HG02798 (cell line): ENCODE results near the gene ST6GALNAC4.

Experiments used
- ATAC-seq: cut with Tn5 transposase; IDR thresholded peaks from one replicate; pipeline ENCODE4 v1.9.1; 2021; ENCODE audit warnings: mild to moderate bottlenecking; ENCODE audit not compliant: unreplicated experiment, poor library complexity

ST6GALNAC4 gene

DNA sequence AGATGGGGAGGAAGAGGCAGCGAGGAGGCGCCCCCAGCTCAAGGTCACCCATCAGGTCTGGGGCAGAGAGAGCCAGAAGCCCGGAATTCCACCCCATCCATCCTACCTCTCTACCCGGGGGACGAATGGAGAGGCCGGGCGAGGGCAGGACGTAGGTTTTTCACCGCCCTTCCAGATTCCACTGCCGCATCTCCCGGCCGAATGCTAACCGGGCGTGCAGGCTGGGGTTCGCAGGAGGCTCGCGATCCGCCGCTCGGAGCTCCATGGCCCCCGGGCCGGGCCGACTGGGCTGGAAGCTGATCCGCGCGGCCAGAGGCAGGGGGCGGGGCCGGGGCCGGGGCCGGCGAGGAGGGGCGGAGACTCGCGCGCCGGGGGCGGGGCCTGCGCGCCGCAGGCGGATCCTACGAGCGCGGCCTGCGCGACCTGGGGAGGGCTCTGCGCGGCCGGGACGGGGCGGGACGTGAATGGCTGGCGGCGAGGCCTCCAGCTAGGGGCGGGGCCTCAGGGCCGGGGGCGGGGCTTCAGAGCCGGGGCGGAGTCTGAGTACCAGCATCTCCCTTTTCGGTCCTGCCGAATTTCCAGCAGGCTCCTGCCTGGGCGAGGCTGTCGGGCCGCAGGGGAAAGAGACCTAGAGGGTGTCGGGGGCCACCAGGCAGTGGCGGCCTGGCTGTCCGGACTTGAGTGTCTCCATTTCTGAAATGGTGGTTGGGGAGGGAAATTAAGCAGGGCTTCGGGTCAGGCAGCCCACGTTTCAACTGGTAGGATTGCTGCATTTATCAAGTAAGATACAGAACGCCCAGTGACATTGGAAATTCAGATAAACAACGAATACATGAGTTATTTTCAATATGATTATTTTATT, at the start of gene ST6GALNAC4:
Gene ST6GALNAC4, minus strand, starts transcription at position 322 of the 862 bp plus-strand sequence. CDS start 622 bp downstream, outside the sequence.
- ATAC-seq = peak; percentile 89

GRCh38 chr9:127965953-127966352, 49.1 kb upstream of the ST6GALNAC4 start:
- no peak for ATAC-seq

DNA sequence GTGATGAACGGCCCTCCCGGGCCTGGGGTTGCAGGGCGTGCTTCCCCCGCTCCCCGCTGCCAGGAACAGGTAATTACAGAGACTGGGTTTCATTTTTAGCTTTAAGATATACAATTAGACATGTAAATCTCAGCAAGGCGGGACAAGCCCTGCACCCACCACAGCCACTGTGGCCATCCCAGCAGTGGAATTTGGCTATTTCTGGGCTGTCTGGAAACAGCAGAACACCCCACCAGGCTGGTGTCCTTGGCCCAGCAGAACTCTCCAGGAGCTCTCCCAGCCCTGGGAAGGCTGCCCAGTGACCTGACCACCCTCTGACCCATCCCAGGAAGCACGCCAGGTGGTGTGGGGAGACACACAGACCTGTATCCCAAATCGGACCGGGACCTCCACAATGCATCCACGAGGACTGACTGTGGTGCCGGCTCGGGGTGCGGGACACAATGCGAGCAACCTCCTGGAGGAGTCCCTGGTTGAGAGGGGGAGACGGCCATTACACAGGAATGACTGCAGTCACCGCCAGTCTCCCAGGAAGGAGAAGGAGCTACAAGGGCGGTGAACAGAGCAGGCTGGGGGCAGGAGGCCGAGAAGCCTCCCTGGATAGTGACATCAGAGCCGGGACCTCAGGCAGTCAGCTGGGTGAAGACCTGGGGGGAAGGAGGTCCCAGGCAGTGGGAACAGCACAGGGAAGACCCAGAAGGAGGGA, 46.7 kb upstream of the ST6GALNAC4 start:
- no peak for ATAC-seq

DNA sequence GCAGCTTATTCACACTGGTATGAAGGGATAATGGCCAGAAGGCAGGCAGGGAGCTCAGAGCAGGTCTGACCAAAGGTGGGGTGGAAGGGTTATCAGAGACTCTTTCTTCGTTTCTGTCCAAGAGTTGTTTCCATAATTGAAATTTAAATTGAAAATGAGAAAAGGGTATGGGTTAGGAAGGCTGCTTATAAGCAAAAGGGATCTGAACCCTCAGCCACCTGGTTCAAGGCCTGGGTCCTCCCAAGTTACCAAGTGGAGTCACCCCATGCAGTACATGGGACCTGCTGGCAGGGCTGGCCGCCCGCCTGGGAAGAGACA, 46.2 kb upstream of the ST6GALNAC4 start:
- no peak for ATAC-seq

DNA sequence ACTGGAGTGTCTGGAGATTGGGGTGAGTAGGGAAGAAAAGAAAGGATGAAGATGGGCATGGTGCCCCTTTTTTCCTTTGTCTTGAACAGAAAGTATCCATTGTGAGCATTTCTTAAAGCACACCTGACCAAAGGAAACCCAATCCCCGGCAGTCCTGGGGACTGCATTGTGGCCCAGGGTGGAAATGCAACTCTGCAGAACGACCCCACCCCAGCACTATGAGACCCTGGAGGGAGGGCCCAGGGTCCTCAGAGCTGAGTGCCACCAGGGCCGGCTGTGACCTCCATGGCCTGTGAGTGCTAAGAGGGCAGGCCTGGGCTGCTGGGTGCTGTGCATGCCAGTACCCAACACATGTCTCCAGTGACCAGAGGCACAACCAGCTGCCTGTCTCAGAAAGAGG, 45.4 kb upstream of the ST6GALNAC4 start:
- no peak for ATAC-seq

DNA sequence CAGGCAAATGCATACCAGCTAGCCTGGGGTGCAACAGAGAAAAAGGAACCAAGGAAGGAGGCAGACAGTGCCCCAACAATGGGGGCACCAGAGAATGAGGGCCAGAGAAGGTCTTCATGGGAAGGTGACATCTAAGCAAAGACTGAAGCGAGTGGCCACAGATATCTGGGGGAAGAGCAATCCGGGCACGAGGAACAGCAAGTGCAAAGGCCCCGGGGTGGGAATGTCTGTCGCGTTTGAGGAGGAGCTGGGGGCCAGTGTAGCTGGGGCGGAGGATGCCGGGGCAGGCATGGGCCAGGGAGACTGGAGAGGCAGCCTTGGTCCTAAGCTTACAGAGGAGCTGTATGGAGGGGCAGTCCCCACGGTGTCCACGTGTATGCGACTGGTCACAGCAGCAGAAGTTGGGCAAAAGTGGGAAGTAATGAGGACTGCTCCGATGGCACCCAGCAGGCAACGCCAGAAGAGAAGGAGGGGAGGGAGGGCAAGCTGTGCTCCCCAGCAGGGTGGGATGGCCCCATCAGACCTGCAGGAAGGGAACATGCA, 44.8 kb upstream of the ST6GALNAC4 start:
- ATAC-seq = no peak

GRCh38 chr9:127961155-127961490, 44.3 kb upstream of the ST6GALNAC4 start:
- no peak for ATAC-seq

GRCh38 chr9:127960410-127961154, 43.7 kb upstream of the ST6GALNAC4 start:
- no peak for ATAC-seq

GRCh38 chr9:127959841-127960409, 43.1 kb upstream of the ST6GALNAC4 start:
- no peak for ATAC-seq

DNA sequence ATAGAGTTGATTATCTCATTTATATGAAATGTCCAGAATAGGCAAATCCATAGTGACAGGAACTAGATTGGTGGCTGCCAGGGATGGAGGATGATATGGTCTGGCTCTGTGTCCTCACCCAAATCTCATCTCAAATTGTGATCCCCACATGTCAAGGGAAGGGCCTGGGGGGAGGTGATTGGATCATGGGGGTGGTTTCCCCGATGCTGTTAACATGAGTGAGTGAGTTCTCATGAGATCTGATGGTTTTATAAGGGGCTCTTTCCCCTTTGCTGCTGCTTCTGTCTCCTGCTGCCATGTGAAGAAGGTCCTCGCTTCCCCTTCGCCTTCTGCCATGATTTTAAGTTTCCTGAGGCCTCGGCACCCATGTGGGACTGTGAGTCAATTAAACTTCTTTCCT, 42.6 kb upstream of the ST6GALNAC4 start:
- no peak for ATAC-seq

GRCh38 chr9:127958728-127959127, 41.9 kb upstream of the ST6GALNAC4 start:
- no peak for ATAC-seq

DNA sequence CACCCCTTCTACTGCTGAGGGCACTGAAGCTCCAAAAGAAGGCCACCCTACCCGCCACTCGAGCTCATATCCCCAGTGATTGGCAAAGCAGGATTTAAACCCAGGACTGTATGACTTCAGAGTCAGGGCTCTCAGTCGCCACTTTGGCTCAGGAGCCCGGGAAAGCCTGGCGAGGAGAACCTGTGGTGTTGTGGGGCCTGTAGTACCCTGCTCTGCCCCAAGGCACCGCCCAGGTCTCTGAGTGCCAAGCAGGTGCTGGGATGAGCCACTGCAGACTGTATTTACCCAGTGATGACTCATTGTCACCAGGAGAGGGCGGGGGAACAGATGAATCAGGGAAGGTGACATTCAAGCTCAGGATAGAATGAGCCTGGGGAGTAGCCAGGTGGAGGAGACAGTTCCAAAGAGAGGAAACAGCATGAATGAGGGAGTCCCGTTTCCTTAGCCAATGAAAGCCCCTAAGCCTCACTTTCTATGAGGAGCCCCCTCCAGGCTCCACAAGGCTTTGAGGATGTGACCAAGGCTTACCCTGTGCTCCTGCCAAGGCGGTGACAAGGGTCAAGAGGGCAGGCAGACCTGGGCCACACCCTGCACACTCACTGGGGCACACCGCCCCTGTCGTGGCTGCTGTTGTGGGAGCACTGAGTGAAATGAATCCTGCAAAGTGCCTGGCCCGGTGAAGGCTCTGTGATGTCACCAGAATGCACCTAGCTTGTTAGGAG, 38.6 kb upstream of the ST6GALNAC4 start:
- peak; percentile 66 for ATAC-seq

DNA sequence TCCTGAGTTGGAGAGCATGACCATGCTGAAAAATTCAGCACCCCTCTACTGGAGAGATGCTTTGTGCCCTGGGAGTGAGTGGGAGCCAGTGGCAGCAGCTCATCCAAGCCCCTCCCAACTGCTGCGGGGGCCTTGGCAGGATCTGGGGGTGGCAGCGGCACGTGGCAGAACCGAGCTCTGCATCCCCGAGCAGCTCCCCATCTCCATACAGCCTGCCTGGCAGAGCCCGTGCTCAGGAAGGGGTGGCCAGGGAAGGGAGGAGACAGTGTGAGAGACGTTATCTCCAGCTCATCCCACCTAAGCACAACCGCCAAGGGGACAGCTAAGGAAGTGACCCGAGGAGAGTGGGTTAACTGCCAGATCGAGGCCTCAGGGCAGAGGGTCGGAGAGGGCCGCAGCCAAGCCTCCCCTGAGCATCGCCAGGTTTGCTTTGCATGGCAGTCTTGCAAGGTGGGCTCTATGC, 38.0 kb upstream of the ST6GALNAC4 start:
- no peak for ATAC-seq

- no peak for ATAC-seq
Observed at GRCh38 chr9:127953768-127954505, 37.1 kb upstream of the ST6GALNAC4 start.

DNA sequence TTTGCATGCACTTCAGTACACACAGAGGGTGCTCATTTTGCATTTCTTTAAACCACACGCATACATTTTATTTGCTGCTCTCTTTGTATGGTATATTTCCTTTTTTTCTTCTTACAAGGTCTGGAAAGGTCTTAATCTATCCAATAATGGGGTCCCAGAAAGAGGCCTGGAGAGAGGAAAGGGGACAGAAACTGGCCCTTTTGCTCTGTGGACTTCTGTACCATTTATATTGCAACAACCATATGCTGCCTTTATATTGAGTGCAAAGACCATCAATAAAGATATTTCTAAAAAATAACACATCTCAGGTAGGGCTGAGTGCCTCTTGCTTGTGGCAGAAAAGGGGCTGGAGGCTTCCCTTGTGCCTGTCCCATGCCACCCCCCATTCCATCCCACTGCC, 36.3 kb upstream of the ST6GALNAC4 start:
- ATAC-seq = no peak

DNA sequence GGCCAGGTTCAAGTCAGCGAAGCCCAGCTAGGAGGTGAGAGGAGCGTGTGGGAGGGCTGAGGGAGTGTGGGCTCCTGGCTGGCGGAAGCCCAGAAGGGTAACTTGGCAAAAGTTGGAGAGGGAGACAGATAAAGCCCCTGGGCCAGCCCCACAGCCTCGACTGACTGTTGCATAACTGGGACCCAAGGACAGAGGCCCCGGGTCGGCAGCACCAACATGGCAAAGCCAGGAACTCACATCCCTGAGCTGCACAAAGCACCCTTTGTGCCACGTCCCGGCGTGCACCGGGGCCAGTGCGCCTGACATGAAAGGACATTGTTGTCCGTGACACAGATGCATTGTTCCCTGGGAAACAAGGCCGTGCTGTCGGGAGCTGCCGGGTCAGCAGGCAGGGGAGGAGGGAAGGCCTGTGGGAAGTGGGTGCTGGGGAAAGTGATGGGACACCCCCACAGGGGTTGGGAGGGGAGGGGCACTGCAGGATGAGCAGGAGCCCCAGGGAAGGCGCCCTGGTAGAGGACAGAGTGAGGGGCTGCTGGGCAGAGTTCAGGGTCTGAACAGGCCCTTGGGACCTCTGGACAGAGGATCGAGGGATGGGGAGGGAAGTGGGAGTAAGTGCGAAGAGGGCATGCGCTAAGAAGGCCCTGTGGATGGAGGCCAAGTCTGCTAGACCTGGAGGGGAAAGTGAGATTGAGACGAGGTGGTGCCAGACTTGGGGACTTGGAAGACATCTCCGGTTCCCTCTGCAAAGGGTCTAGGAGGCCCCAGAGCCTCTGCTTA, 33.9 kb upstream of the ST6GALNAC4 start:
- ATAC-seq = no peak

GRCh38 chr9:127949827-127950512, 33.1 kb upstream of the ST6GALNAC4 start:
- no peak for ATAC-seq
